Measurements from ENCODE around the gene WDR43. TPM values are rescaled to one million over a fixed set of nuclear protein-coding genes. Genes with fewer than 3 reads are reported as not detected.

Gene WDR43
- total RNA-seq, result 40.4 and 45.4 TPM in 2 replicates

DNA sequence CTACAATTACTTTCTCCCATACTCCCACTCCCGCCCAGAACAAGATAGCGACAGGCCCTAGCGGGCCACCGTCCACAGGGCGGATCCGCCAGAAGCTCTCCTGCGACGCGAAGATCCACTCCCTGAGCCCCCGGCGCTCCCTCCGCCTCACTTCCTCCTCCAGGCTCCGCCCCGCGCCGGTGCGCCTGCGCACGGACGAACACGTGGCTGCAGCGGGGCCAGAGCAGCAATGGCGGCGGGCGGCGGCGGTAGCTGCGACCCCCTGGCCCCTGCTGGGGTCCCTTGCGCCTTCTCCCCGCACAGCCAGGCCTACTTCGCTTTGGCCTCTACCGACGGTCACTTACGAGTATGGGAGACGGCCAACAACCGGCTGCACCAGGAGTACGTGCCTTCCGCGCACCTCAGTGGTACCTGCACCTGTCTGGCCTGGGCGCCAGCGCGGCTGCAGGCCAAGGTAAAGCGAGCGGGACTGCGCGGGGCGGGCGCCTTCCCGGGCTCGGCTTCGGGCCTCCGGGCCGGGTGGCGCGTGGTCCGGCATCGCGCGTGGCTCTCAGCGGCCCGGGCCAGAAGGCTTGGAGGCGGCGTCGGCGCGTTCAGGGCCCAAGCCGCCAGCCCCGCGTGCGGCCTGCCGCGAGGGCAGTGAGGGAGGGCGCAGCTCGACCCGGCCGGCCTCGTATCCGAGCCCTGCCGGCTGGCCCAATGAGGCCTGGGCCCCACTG, at the start of gene WDR43:
Gene WDR43, plus strand, starts transcription at position 198 of the 719 bp plus-strand sequence. Its CDS starts 32 bp downstream, at position 230.

GRCh38 chr2:28870146-28870891, 24.1 kb upstream of the WDR43 start, which contains the start of gene TRMT61B:
TRMT61B (minus strand) TSS chr2:28870309; CDS start chr2:28870277, 32 bp downstream.

DNA sequence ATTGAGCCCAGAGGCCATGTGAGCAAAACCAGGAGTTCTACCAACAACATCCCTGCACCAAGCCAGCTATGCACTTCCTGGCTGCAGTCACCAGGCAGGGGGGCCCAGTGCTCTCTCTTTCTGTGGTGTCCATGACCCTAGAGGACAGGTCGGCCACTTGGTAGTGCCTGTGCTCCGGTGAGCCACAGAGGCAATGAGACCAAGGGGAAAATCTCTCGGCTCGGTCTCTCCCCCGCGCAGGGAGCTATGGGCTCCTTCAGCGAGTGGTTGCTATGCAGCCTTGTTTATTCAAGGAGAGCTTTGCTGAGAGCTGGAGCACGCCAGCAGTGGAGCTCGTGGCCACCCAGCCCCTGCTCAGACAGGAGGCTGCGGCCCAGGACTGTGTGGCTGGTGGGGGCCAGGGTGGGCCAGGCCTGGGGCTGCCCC, 86.6 kb downstream of the WDR43 start, which contains the start of gene TOGARAM2:
Gene TOGARAM2, plus strand, starts transcription at position 283 of the 426 bp plus-strand sequence. CDS start 13,537 bp downstream, outside the sequence.

Other genes with a start within 250 kb of the WDR43 start
- gene PPP1CB, start 142.8 kb upstream of the WDR43 start, total RNA-seq, result 148 and 191 TPM in 2 replicates
- gene SPDYA, start 83.8 kb upstream of the WDR43 start, total RNA-seq, result under 0.01 and 0.18 TPM in 2 replicates
- 7.5 and 15.2 TPM in 2 replicates for gene TRMT61B, start 24.4 kb upstream of the WDR43 start, total RNA-seq
- gene TOGARAM2, start 86.6 kb downstream of the WDR43 start, total RNA-seq, result under 0.01 and 0.53 TPM in 2 replicates
- not detected in 2 replicates for gene PCARE, start 179.9 kb downstream of the WDR43 start, total RNA-seq
- 37.2 and 43.8 TPM in 2 replicates for gene CLIP4, start 220.7 kb downstream of the WDR43 start, total RNA-seq

Data from myometrial cell (primary cell).